ENCODE measurements around the gene GMDS. TPM values are rescaled to one million over a fixed set of nuclear protein-coding genes. Genes with fewer than 3 reads are reported as not detected.

Gene GMDS
- total RNA-seq, 2 experiments from 2014 or later, result 38.4 to 41.3 TPM

- intact Hi-C loops (cut with micrococcal nuclease), result no loop called here
- peaks cover 69% of the 10 kb centered on the region for H3K27me3 Mint-ChIP-seq (ENCODE audit: low read depth)
- no peaks in the 10 kb centered on the region for H3K36me3 Mint-ChIP-seq (ENCODE audit: low read depth)
- CTCF ChIA-PET, result interaction anchor here (0.6 to 1.6 kb wide), 4 partner anchors 753 to 1267 kb away, joined by 3 to 7 read pairs (median 4); no protein-coding TSS in a partner anchor
- no peaks in the 10 kb centered on the region for H3K9me3 Mint-ChIP-seq
- no peak for DNase-seq
- peaks cover 13% of the 10 kb centered on the region for H3K4me1 Mint-ChIP-seq (ENCODE audit: low read depth)
- no peak overlapping the region for H3K27ac Mint-ChIP-seq
- H3K4me3 Mint-ChIP-seq, result no peak overlapping the region
Observed at GRCh38 chr6:1601158-1602048, 644.0 kb downstream of the GMDS start.

DNA sequence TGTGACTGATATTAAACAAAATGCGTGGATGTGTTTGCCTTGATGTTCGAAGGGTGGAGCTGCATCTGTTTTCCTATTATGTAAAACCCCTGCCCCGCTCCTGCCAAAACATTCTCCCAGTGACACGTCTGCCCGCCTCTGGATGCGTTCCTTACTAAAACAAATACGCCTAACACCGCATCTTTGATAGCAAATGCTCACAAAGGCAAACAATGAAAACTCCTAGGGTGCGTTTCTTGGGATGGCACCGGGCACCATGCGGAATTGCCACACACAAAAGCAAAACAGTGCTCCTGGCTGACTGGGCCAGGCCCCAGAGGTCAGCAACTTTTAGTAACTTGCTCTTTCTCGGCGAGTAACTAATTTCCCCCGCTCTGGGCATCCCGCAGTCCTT, 644.6 kb downstream of the GMDS start:
- intact Hi-C loops (cut with micrococcal nuclease), result no loop called here
- Mint-ChIP-seq H3K4me1 (ENCODE audit: low read depth) (peaks cover 10% of the 10 kb centered on the region), H3K9me3 (no peaks in the 10 kb centered on the region), H3K27me3 (ENCODE audit: low read depth) (peaks cover 68% of the 10 kb centered on the region), H3K36me3 (ENCODE audit: low read depth) (no peaks in the 10 kb centered on the region), H3K4me3 (no peak overlapping the region), H3K27ac (no peak overlapping the region)
- CTCF ChIA-PET, result interaction anchor here (1.2 kb wide), 1 partner anchor 1035 kb away, joined by 3 read pairs; no protein-coding TSS in a partner anchor
- DNase-seq, result no peak

DNA sequence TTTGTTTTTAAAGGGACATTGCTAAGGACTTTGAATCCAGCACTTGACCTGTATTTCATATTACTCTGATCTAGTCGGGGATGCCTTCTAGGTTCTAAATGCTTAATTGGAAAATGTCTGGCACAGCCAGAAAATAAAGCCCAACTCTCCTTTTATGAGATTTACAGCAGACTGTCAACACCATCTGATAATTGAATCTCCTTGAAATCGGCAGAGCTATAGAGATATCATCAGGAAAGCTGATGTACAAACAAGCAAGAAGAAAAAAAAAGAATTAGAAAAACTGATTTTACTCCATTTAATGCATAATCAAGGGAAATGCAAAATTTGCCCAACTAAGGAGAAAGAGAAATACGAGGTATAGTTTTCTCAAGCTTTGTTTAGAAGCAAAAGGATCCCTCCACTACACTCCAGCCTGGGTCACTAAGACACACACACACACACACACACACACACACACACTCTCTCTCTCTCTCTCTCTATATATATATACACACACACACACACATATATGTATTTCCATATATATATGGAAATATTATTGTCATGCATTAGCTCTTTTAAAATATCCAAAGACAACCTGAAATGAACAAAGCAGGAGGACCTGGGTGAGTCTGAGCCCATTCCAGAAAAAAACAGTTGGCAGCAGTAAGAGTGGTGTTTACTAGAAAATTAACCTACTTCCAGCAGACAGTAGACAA, 645.2 kb downstream of the GMDS start:
- no peaks in the 10 kb centered on the region for H3K9me3 Mint-ChIP-seq
- no peak overlapping the region for H3K4me3 Mint-ChIP-seq
- intact Hi-C loops (cut with micrococcal nuclease), result no loop called here
- H3K4me1 Mint-ChIP-seq (ENCODE audit: low read depth), result peaks cover 6% of the 10 kb centered on the region
- CTCF ChIA-PET, result interaction anchor here (1.0 kb wide), 1 partner anchor 812 kb away, joined by 3 read pairs; no protein-coding TSS in a partner anchor
- no peaks in the 10 kb centered on the region for H3K36me3 Mint-ChIP-seq (ENCODE audit: low read depth)
- H3K27me3 Mint-ChIP-seq (ENCODE audit: low read depth), result peaks cover 65% of the 10 kb centered on the region
- no peak overlapping the region for H3K27ac Mint-ChIP-seq
- DNase-seq, result no peak

DNA sequence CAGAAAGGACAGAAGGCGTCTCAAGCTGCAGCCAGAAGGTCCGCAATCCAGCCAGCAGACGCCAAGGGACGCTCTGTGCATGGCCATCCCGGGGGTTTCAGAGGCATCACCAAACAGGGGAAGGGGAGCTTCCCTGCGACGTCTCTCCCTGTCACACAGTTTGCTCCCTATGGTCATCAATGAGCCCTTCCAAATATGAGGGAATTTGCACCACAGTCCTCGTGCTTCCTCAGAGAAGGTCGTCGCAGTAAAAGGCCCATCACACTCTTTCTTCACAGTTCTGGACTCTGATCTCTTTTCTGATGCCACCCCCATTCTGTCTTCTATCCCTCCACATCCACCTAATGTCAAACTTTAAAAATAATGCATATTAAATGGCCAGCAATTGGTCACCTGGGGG, 645.9 kb downstream of the GMDS start:
- no peak overlapping the region for H3K4me3 Mint-ChIP-seq
- intact Hi-C loops (cut with micrococcal nuclease), result loop anchor here (5.0 kb wide), 1 partner anchor 72 kb away; no protein-coding TSS in a partner anchor
- no peaks in the 10 kb centered on the region for H3K36me3 Mint-ChIP-seq (ENCODE audit: low read depth)
- no peak overlapping the region for H3K27ac Mint-ChIP-seq
- DNase-seq, result no peak
- H3K9me3 Mint-ChIP-seq, result no peaks in the 10 kb centered on the region
- H3K4me1 Mint-ChIP-seq (ENCODE audit: low read depth), result peaks cover 6% of the 10 kb centered on the region
- H3K27me3 Mint-ChIP-seq (ENCODE audit: low read depth), result peaks cover 69% of the 10 kb centered on the region
- CTCF ChIA-PET, result interaction anchor here (1.0 kb wide), 1 partner anchor 813 kb away, joined by 3 read pairs; no protein-coding TSS in a partner anchor

GRCh38 chr6:1598886-1599285, 646.5 kb downstream of the GMDS start:
- Mint-ChIP-seq H3K9me3 (no peaks in the 10 kb centered on the region), H3K27ac (no peak overlapping the region), H3K27me3 (ENCODE audit: low read depth) (peaks cover 73% of the 10 kb centered on the region), H3K4me1 (ENCODE audit: low read depth) (peaks cover 6% of the 10 kb centered on the region), H3K4me3 (no peak overlapping the region), H3K36me3 (ENCODE audit: low read depth) (no peaks in the 10 kb centered on the region)
- CTCF ChIA-PET, result interaction anchor here (0.6 to 3.3 kb wide), 5 partner anchors 8 to 1151 kb away, joined by 3 to 15 read pairs (median 4); partner anchors contain the start of gene MYLK4
- DNase-seq, result no peak
- intact Hi-C loops (cut with micrococcal nuclease), result loop anchor here (5.0 kb wide), 1 partner anchor 72 kb away; no protein-coding TSS in a partner anchor

DNA sequence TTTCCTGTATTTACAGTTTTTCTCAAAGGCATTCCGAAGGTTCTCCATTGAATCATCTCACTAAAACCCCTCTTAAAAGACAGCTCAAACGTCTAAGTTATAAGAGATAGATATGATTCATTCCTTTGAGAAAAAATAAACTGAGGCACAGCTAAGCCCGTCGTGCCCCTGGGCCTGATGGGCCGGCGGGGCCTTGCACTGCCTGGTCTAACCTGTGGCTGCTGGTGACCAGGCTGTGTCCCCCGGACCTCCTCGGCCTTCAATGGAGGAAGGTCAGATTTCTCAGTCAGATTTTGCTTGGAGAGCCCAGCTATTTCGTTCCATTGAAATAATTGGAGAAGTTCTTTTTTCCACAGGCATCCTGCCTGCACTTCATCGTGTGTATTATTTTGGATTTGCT, 647.0 kb downstream of the GMDS start:
- Mint-ChIP-seq H3K27ac (no peak overlapping the region), H3K36me3 (ENCODE audit: low read depth) (no peaks in the 10 kb centered on the region), H3K4me3 (no peak overlapping the region), H3K4me1 (ENCODE audit: low read depth) (peaks cover 6% of the 10 kb centered on the region), H3K27me3 (ENCODE audit: low read depth) (peaks cover 71% of the 10 kb centered on the region), H3K9me3 (no peaks in the 10 kb centered on the region)
- DNase-seq, result no peak
- intact Hi-C loops (cut with micrococcal nuclease), result loop anchor here (5.0 kb wide), 1 partner anchor 71 kb away; no protein-coding TSS in a partner anchor
- CTCF ChIA-PET, result interaction anchor here (0.6 to 3.3 kb wide), 8 partner anchors 8 to 1152 kb away, joined by 3 to 15 read pairs (median 4); partner anchors contain the start of gene MYLK4

- Mint-ChIP-seq H3K9me3 (no peaks in the 10 kb centered on the region), H3K36me3 (ENCODE audit: low read depth) (no peaks in the 10 kb centered on the region), H3K4me3 (no peak overlapping the region), H3K27me3 (ENCODE audit: low read depth) (peaks cover 67% of the 10 kb centered on the region), H3K4me1 (ENCODE audit: low read depth) (peaks cover 6% of the 10 kb centered on the region), H3K27ac (no peak overlapping the region)
- DNase-seq, result no peak
- CTCF ChIA-PET, result interaction anchor here (0.9 to 3.3 kb wide), 9 partner anchors 9 to 1152 kb away, joined by 3 to 15 read pairs (median 3); partner anchors contain the start of gene MYLK4
- intact Hi-C loops (cut with micrococcal nuclease), result loop anchor here (2.0 to 5.0 kb wide), 5 partner anchors 71 to 851 kb away; no protein-coding TSS in a partner anchor
Observed at GRCh38 chr6:1597924-1598323, 647.5 kb downstream of the GMDS start.

DNA sequence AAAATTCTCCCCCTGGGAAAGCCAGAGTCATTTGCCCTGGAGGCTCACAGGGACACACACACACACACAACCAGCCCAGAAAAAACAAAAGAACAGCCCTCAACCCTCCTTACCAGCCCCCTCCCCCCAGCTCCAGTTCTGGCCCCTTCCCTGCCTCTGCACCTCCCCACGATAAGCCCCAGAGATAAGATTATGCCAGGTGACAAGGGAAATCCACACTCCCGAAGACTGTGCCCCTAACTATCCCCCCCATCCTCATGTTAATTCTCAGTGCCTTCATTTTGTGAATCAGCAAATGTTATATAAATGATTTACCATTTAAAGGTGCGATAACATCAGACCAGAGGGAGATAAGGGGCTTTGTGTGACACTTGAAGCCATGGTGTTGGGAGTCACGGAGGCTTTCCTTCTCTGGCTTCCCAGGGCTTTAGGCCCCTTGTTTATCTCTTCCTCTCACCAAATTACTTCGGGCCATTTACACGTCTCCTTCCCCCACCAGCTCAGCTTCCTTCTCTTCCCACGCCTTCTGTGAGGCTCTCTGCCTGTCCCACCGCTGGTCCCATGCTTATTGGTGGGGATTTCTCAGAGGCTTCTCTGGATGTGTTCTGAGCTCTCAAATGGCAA, 648.2 kb downstream of the GMDS start:
- H3K36me3 Mint-ChIP-seq (ENCODE audit: low read depth), result no peaks in the 10 kb centered on the region
- CTCF ChIA-PET, result interaction anchor here (0.6 to 3.3 kb wide), 21 partner anchors 9 to 1161 kb away, joined by 3 to 15 read pairs (median 4); partner anchors contain the start of gene MYLK4

GRCh38 chr6:1596088-1596852, 649.1 kb downstream of the GMDS start:
- no peaks in the 10 kb centered on the region for H3K36me3 Mint-ChIP-seq (ENCODE audit: low read depth)
- peaks cover 56% of the 10 kb centered on the region for H3K27me3 Mint-ChIP-seq (ENCODE audit: low read depth)
- no peaks in the 10 kb centered on the region for H3K9me3 Mint-ChIP-seq
- H3K4me1 Mint-ChIP-seq (ENCODE audit: low read depth), result peaks cover 5% of the 10 kb centered on the region
- CTCF ChIA-PET, result interaction anchor here (0.6 to 3.3 kb wide), 22 partner anchors 10 to 1162 kb away, joined by 3 to 15 read pairs (median 4); partner anchors contain the start of gene MYLK4
- H3K4me3 Mint-ChIP-seq, result no peak overlapping the region
- H3K27ac Mint-ChIP-seq, result no peak overlapping the region
- DNase-seq, result peak; percentile 70
- intact Hi-C loops (cut with micrococcal nuclease), result loop anchor here (1.0 to 5.0 kb wide), 7 partner anchors 69 to 1154 kb away; partner anchors contain the start of gene MYLK4

More for the DNA sequence above, 648.2 kb downstream of the GMDS start:
- Mint-ChIP-seq H3K27ac (no peak overlapping the region), H3K4me1 (ENCODE audit: low read depth) (peaks cover 6% of the 10 kb centered on the region), H3K9me3 (no peaks in the 10 kb centered on the region), H3K27me3 (ENCODE audit: low read depth) (peaks cover 61% of the 10 kb centered on the region), H3K4me3 (no peak overlapping the region)
- intact Hi-C loops (cut with micrococcal nuclease), result loop anchor here (2.0 to 5.0 kb wide), 5 partner anchors 70 to 852 kb away; no protein-coding TSS in a partner anchor
- DNase-seq, result no peak

GRCh38 chr6:1595271-1596087, 649.9 kb downstream of the GMDS start:
- DNase-seq, result no peak
- peaks cover 48% of the 10 kb centered on the region for H3K27me3 Mint-ChIP-seq (ENCODE audit: low read depth)
- H3K9me3 Mint-ChIP-seq, result no peaks in the 10 kb centered on the region
- H3K4me3 Mint-ChIP-seq, result no peak overlapping the region
- peaks cover 3% of the 10 kb centered on the region for H3K4me1 Mint-ChIP-seq (ENCODE audit: low read depth)
- H3K27ac Mint-ChIP-seq, result no peak overlapping the region
- H3K36me3 Mint-ChIP-seq (ENCODE audit: low read depth), result no peaks in the 10 kb centered on the region
- CTCF ChIA-PET, result interaction anchor here (0.8 to 3.3 kb wide), 18 partner anchors 9 to 1163 kb away, joined by 3 to 15 read pairs (median 4); partner anchors contain the start of gene MYLK4
- intact Hi-C loops (cut with micrococcal nuclease), result loop anchor here (1.0 to 5.0 kb wide), 7 partner anchors 68 to 1155 kb away; partner anchors contain the start of gene MYLK4

All from activated naive CD4-positive, alpha-beta T cell treated with anti-CD3 and anti-CD28 coated beads for 36 hours (primary cell).